Activated CD4-positive, alpha-beta T cell treated with anti-CD3 and anti-CD28 coated beads, Interleukin-2, amount 50 U/mL, for 4 hours (primary cell): ENCODE data around the gene SCRN2.

Experiments used
- DNase-seq, 2 experiments: peaks; one replicate each; pipeline ENCODE4 v3.0.0-alpha.2; 2020

SCRN2 gene

GRCh38 chr17:47844814-47845715, 4.0 kb upstream of the SCRN2 start:
- DNase-seq: no peak

- DNase-seq: no peak
These were observed 3.2 kb upstream of the SCRN2 start for GRCh38 chr17:47844227-47844626.

GRCh38 chr17:47843391-47843730, 2.3 kb upstream of the SCRN2 start:
- DNase-seq: no peak

GRCh38 chr17:47841488-47842291, 617 bp upstream of the SCRN2 start:
- no peak for DNase-seq

- no peak for DNase-seq
These were observed 902 bp downstream of the SCRN2 start for GRCh38 chr17:47840001-47840741.

- no peak for DNase-seq
These were observed 2.0 kb downstream of the SCRN2 start for GRCh38 chr17:47839071-47839470.

- DNase-seq: no peak
These were observed 2.4 kb downstream of the SCRN2 start for GRCh38 chr17:47838636-47839035.

GRCh38 chr17:47837401-47838039, 3.6 kb downstream of the SCRN2 start:
- DNase-seq: no peak

GRCh38 chr17:47836601-47837000, 4.5 kb downstream of the SCRN2 start:
- DNase-seq: no peak

- DNase-seq: no peak
These were observed 6.3 kb downstream of the SCRN2 start for GRCh38 chr17:47834756-47835155.

- no peak for DNase-seq
These were observed 9.1 kb downstream of the SCRN2 start for GRCh38 chr17:47831934-47832327.

- DNase-seq: peak; percentile 86 to 88
These were observed 9.8 kb downstream of the SCRN2 start, which contains the start of the genes LRRC46 and MRPL10 for GRCh38 chr17:47831003-47831933. Gene LRRC46 (plus strand): TSS chr17:47831670. CDS start chr17:47831990, 320 bp downstream. Gene MRPL10 (minus strand): TSS chr17:47831541. CDS start chr17:47831511, 30 bp downstream.

GRCh38 chr17:47830396-47831002, 10.6 kb downstream of the SCRN2 start:
- no peak for DNase-seq

GRCh38 chr17:47829870-47830269, 11.2 kb downstream of the SCRN2 start:
- peak in 1 of 2 experiments; percentile 24 for DNase-seq

GRCh38 chr17:47823519-47823918, 17.6 kb downstream of the SCRN2 start:
- DNase-seq: no peak

GRCh38 chr17:47822785-47823184, 18.3 kb downstream of the SCRN2 start:
- no peak for DNase-seq

GRCh38 chr17:47821424-47822391, 19.4 kb downstream of the SCRN2 start, which contains the start of gene OSBPL7:
Gene OSBPL7 (minus strand): TSS chr17:47821794. CDS start chr17:47820278, 1,516 bp downstream.
- DNase-seq: peak; percentile 70 to 73

- DNase-seq: no peak
These were observed 20.0 kb downstream of the SCRN2 start for GRCh38 chr17:47821031-47821423.

- no peak for DNase-seq
These were observed 20.9 kb downstream of the SCRN2 start for GRCh38 chr17:47820033-47820789.
